Suppressor macrophage treated with lipopolysaccharide for 1 hour (primary cell): Measurements from ENCODE around the gene PPM1M.

ENCODE experiments used
- DNase-seq, 3 donors: peaks; one replicate each; pipeline ENCODE4 v3.0.0-alpha.2; 2020 to 2022

The PPM1M gene

GRCh38 chr3:52299247-52299878 is 53.8 kb downstream of the PPM1M start:
- no peak for DNase-seq
